Spinal cord (tissue), 10 donors: ENCODE measurements around the gene WWOX. TPM values are rescaled to one million over a fixed set of nuclear protein-coding genes. Genes with fewer than 3 reads are reported as not detected.

Experiments
- DNase-seq, 6 donors: peaks; one replicate each; pipeline versions ENCODE4 v3.0.0 to v3.0.0-alpha.2; 2013 to 2015; ENCODE audit warnings: low spot score in 6 of 6, low read depth in 4 of 6
- H3K27ac ChIP-seq: one replicate; pipeline ENCODE4 v1.5.1; 2013; ENCODE audit warnings: low read depth, low read length, control low read depth
- H3K27me3 ChIP-seq: one replicate; pipeline ENCODE4 v1.6.1; 2013; ENCODE audit warnings: low read length; ENCODE audit not compliant: control insufficient read depth, insufficient read depth
- H3K36me3 ChIP-seq: one replicate; pipeline ENCODE4 v1.6.1; 2013; ENCODE audit warnings: low read length; ENCODE audit not compliant: control insufficient read depth, insufficient read depth
- H3K4me1 ChIP-seq: one replicate; pipeline ENCODE4 v1.6.1; 2013; ENCODE audit warnings: low read length; ENCODE audit not compliant: control insufficient read depth, insufficient read depth
- H3K4me3 ChIP-seq: one replicate; pipeline ENCODE4 v1.5.1; 2013; ENCODE audit warnings: low read depth, low read length, control low read depth
- H3K9me3 ChIP-seq: one replicate; pipeline ENCODE4 v1.6.1; 2013; ENCODE audit warnings: low read length; ENCODE audit not compliant: control insufficient read depth, insufficient read depth
- WGBS: methylation state at CpG from one replicate; pipeline ENCODE4 v1.1.5; 2013; ENCODE audit warnings: missing lambda C conversion rate; ENCODE audit not compliant: insufficient coverage; 5-methylcytosine and 5-hydroxymethylcytosine counted together
- polyA plus RNA-seq, 2 donors: library from polyadenylated mRNA; unstranded; fragments of 120-200 nt; gene quantifications; one replicate each; pipeline ENCODE4 v1.2.1, GENCODE V29; 2013; ENCODE audit not compliant: insufficient read length in 2 of 2
- total RNA-seq, 2 donors: library from RNA; depleted of rRNA in 1 of 2; stranded (reverse); fragments of 120-200 nt in 1 of 2; fragments of >200 nt in 1 of 2; gene quantifications; one replicate each; pipeline versions ENCODE4 v1.2.3 to v1.2.4, GENCODE V29; 2013 to 2014
- donor health status: healthy.

WWOX gene
- total and polyA plus RNA-seq, 4 donors, result 27.5 to 51.5 (median 32.5) TPM

GRCh38 chr16:78446992-78447563, 347.6 kb downstream of the WWOX start:
- H3K9me3 ChIP-seq, result no peaks in the 10 kb centered on the region
- H3K27ac ChIP-seq, result no peak overlapping the region
- WGBS, result no CpG with 5 or more reads among the region's 2 CpGs
- H3K4me1 ChIP-seq, result no peaks in the 10 kb centered on the region
- no peak for DNase-seq
- no peaks in the 10 kb centered on the region for H3K27me3 ChIP-seq
- H3K4me3 ChIP-seq, result no peak overlapping the region
- no peaks in the 10 kb centered on the region for H3K36me3 ChIP-seq

- no peak for DNase-seq
- no peak overlapping the region for H3K27ac ChIP-seq
- WGBS, result 77% methylated on average over 2 of the region's 6 CpGs
Measured at GRCh38 chr16:78448658-78449271, 349.3 kb downstream of the WWOX start.

GRCh38 chr16:78450255-78450654, 350.8 kb downstream of the WWOX start:
- H3K27me3 ChIP-seq, result no peaks in the 10 kb centered on the region
- H3K4me1 ChIP-seq, result no peaks in the 10 kb centered on the region
- H3K9me3 ChIP-seq, result no peaks in the 10 kb centered on the region
- DNase-seq, result peak in 1 of 6 donors; percentile 51
- no peaks in the 10 kb centered on the region for H3K36me3 ChIP-seq
- no peak overlapping the region for H3K27ac ChIP-seq
- WGBS, result no CpG with 5 or more reads among the region's 2 CpGs
- H3K4me3 ChIP-seq, result no peak overlapping the region

More at GRCh38 chr16:78448658-78449271, 349.3 kb downstream of the WWOX start:
- H3K4me1 ChIP-seq, result no peaks in the 10 kb centered on the region
- no peaks in the 10 kb centered on the region for H3K36me3 ChIP-seq
- no peaks in the 10 kb centered on the region for H3K27me3 ChIP-seq
- no peak overlapping the region for H3K4me3 ChIP-seq
- no peaks in the 10 kb centered on the region for H3K9me3 ChIP-seq

GRCh38 chr16:78452025-78452555, 352.6 kb downstream of the WWOX start:
- WGBS, result no CpG with 5 or more reads among the region's 5 CpGs
- H3K4me3 ChIP-seq, result no peak overlapping the region
- no peak overlapping the region for H3K27ac ChIP-seq
- H3K9me3 ChIP-seq, result no peaks in the 10 kb centered on the region
- H3K4me1 ChIP-seq, result no peaks in the 10 kb centered on the region
- DNase-seq, result peak in 1 of 6 donors; percentile 42
- no peaks in the 10 kb centered on the region for H3K36me3 ChIP-seq
- no peaks in the 10 kb centered on the region for H3K27me3 ChIP-seq

- Histone ChIP-seq H3K4me3 (no peak overlapping the region), H3K27ac (no peak overlapping the region), H3K9me3 (no peaks in the 10 kb centered on the region), H3K27me3 (no peaks in the 10 kb centered on the region), H3K4me1 (no peaks in the 10 kb centered on the region), H3K36me3 (no peaks in the 10 kb centered on the region)
- DNase-seq, result no peak
- no CpG with 5 or more reads among the region's 4 CpGs for WGBS
Measured at GRCh38 chr16:78455861-78456260, 356.4 kb downstream of the WWOX start.

GRCh38 chr16:78458588-78458987, 359.1 kb downstream of the WWOX start:
- Histone ChIP-seq H3K4me3 (no peak overlapping the region), H3K4me1 (no peaks in the 10 kb centered on the region), H3K27me3 (no peaks in the 10 kb centered on the region), H3K27ac (no peak overlapping the region), H3K36me3 (no peaks in the 10 kb centered on the region), H3K9me3 (no peaks in the 10 kb centered on the region)
- no peak for DNase-seq
- no CpG with 5 or more reads among the region's 2 CpGs for WGBS

GRCh38 chr16:78460428-78460827, 361.0 kb downstream of the WWOX start:
- DNase-seq, result no peak
- 83% methylated on average over 1 of the region's 4 CpGs for WGBS
- Histone ChIP-seq H3K4me3 (no peak overlapping the region), H3K27ac (no peak overlapping the region), H3K4me1 (no peaks in the 10 kb centered on the region), H3K27me3 (no peaks in the 10 kb centered on the region), H3K36me3 (no peaks in the 10 kb centered on the region), H3K9me3 (no peaks in the 10 kb centered on the region)

GRCh38 chr16:78461087-78461486, 361.6 kb downstream of the WWOX start:
- no peak overlapping the region for H3K27ac ChIP-seq
- DNase-seq, result no peak
- H3K36me3 ChIP-seq, result no peaks in the 10 kb centered on the region
- H3K9me3 ChIP-seq, result no peaks in the 10 kb centered on the region
- H3K4me1 ChIP-seq, result no peaks in the 10 kb centered on the region
- WGBS, result no CpG with 5 or more reads among the region's 4 CpGs
- no peak overlapping the region for H3K4me3 ChIP-seq
- H3K27me3 ChIP-seq, result no peaks in the 10 kb centered on the region

- H3K4me3 ChIP-seq, result peak overlapping the region; percentile 4
- no peaks in the 10 kb centered on the region for H3K9me3 ChIP-seq
- peak overlapping the region; percentile 6 for H3K27ac ChIP-seq
- H3K4me1 ChIP-seq, result no peaks in the 10 kb centered on the region
- peak in 2 of 6 donors; percentile 22 to 44 for DNase-seq
- H3K36me3 ChIP-seq, result no peaks in the 10 kb centered on the region
- no peaks in the 10 kb centered on the region for H3K27me3 ChIP-seq
- 100% methylated on average over 2 of the region's 9 CpGs for WGBS
Measured at GRCh38 chr16:78461496-78462287, 362.2 kb downstream of the WWOX start.
